ENCODE measurements around the gene RPUSD4. TPM values are rescaled to one million over a fixed set of nuclear protein-coding genes. Genes with fewer than 3 reads are reported as not detected.

RPUSD4 gene
- total and polyA plus RNA-seq, 9 of the 15 experiments (the other 6 are each of a cell fraction or from before 2014, with no cell fraction given): 27.4 to 56.2 (median 44.6) TPM

- TF ChIP-seq, protein P1, sequence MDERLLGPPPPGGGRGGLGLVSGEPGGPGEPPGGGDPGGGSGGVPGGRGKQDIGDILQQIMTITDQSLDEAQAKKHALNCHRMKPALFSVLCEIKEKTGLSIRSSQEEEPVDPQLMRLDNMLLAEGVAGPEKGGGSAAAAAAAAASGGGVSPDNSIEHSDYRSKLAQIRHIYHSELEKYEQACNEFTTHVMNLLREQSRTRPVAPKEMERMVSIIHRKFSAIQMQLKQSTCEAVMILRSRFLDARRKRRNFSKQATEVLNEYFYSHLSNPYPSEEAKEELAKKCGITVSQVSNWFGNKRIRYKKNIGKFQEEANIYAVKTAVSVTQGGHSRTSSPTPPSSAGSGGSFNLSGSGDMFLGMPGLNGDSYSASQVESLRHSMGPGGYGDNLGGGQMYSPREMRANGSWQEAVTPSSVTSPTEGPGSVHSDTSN (CRISPR knock-in tag; IDR thresholded peaks at IDR 0.05; ENCODE audit: low read depth): no peak
- TF ChIP-seq, protein P1 (tag; conservative IDR thresholded peaks at IDR 0.05; ENCODE audit: low read depth): no peak
Measured at GRCh38 chr11:126189109-126189929, 22.1 kb downstream of the RPUSD4 start (continued).

GRCh38 chr11:126188332-126189108 is 22.9 kb downstream of the RPUSD4 start:
- H3K9me1 ChIP-seq (ENCODE audit: control insufficient read depth, insufficient read depth, low read length): no peaks in the 10 kb centered on the region
- H3K4me1 ChIP-seq (replicated peaks in 1 of 2; ENCODE audit: control insufficient read depth in 2 of 2, insufficient read depth in 2 of 2, low read length in 2 of 2): no peaks in the 10 kb centered on the region
- no peaks in the 10 kb centered on the region for H3K79me2 ChIP-seq (ENCODE audit: control insufficient read depth, insufficient read depth, low read length)
- H4K20me1 ChIP-seq (replicated peaks; ENCODE audit: control insufficient read depth, insufficient read depth, low read length): 0 out of 2 replicates have a peak, but pooled peaks cover 3% of the 10 kb centered on the region
- BruUV-seq (replicated peaks): no TSS peak
- no peak overlapping the region for H2AFZ ChIP-seq (ENCODE audit: low read depth, low read length)
- no peak for ATAC-seq
- WGBS (ENCODE audit: insufficient coverage, low coverage, missing lambda C conversion rate): 79% methylated on average over 11 of the region's 15 CpGs
- intact Hi-C loops (cut with micrococcal nuclease): no loop called here
- ChIA-PET CTCF (ENCODE audit: low intra/inter-chr PET ratio) (no interaction called here), POLR2A (interaction anchor here (0.6 to 0.9 kb wide), 2 partner anchors 10 kb away, joined by 3 to 4 read pairs; no protein-coding TSS in a partner anchor)
- peaks cover 36% of the 10 kb centered on the region for H3K36me3 ChIP-seq (ENCODE audit: control insufficient read depth, insufficient read depth, low read length)
- H3K4me2 ChIP-seq (ENCODE audit: insufficient read depth, low read length): no peak overlapping the region
- H3K9me3 ChIP-seq (replicated peaks; ENCODE audit: control insufficient read depth, insufficient read depth, low read depth, low read length): no peaks in the 10 kb centered on the region
- no peak for DNase-seq (ENCODE audit: extremely low read depth in 1 of 4, low spot score in 3 of 4)
- H3K27ac ChIP-seq (ENCODE audit: extremely low read depth, low read depth, low read length): no peak overlapping the region
- in situ Hi-C loops (cut with MboI): no loop called here
- no peaks in the 10 kb centered on the region for H3K27me3 ChIP-seq (ENCODE audit: control insufficient read depth in 2 of 2, insufficient read depth in 2 of 2, low read length in 2 of 2)
- H3K4me3 ChIP-seq: no peak overlapping the region
- FAIRE-seq: no peak
- no peak overlapping the region for H3K9ac ChIP-seq (ENCODE audit: insufficient read depth in 1 of 2, low read depth in 2 of 2, low read length in 2 of 2)
- TF ChIP-seq COPS2 (conservative IDR thresholded peaks at IDR 0.05) (no peak), SP1 (CRISPR knock-in tag; IDR thresholded peaks at IDR 0.05) (no peak), SREBF1 (IDR thresholded peaks at IDR 0.05; ENCODE audit: borderline replicate concordance, low read depth, low read length) (no peak), RB1 (IDR thresholded peaks at IDR 0.05; ENCODE audit: low read depth) (no peak), ETV1 (tag; conservative IDR thresholded peaks at IDR 0.05; ENCODE audit: low read depth) (no peak), PRMT5 (CRISPR knock-in tag; IDR thresholded peaks at IDR 0.05) (no peak), FOXK2 (conservative IDR thresholded peaks at IDR 0.05 in 1 of 2, IDR thresholded peaks at IDR 0.05 in 1 of 2; ENCODE audit: low read depth in 2 of 2) (no peak)
- TF ChIP-seq, protein P2, sequence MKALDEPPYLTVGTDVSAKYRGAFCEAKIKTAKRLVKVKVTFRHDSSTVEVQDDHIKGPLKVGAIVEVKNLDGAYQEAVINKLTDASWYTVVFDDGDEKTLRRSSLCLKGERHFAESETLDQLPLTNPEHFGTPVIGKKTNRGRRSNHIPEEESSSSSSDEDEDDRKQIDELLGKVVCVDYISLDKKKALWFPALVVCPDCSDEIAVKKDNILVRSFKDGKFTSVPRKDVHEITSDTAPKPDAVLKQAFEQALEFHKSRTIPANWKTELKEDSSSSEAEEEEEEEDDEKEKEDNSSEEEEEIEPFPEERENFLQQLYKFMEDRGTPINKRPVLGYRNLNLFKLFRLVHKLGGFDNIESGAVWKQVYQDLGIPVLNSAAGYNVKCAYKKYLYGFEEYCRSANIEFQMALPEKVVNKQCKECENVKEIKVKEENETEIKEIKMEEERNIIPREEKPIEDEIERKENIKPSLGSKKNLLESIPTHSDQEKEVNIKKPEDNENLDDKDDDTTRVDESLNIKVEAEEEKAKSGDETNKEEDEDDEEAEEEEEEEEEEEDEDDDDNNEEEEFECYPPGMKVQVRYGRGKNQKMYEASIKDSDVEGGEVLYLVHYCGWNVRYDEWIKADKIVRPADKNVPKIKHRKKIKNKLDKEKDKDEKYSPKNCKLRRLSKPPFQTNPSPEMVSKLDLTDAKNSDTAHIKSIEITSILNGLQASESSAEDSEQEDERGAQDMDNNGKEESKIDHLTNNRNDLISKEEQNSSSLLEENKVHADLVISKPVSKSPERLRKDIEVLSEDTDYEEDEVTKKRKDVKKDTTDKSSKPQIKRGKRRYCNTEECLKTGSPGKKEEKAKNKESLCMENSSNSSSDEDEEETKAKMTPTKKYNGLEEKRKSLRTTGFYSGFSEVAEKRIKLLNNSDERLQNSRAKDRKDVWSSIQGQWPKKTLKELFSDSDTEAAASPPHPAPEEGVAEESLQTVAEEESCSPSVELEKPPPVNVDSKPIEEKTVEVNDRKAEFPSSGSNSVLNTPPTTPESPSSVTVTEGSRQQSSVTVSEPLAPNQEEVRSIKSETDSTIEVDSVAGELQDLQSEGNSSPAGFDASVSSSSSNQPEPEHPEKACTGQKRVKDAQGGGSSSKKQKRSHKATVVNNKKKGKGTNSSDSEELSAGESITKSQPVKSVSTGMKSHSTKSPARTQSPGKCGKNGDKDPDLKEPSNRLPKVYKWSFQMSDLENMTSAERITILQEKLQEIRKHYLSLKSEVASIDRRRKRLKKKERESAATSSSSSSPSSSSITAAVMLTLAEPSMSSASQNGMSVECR (CRISPR knock-in tag; IDR thresholded peaks at IDR 0.05): no peak

Data from K562 (cell line).